Sigmoid colon (tissue), 4 donors: ENCODE results near the gene SCN1B.

ENCODE experiments used
- CTCF ChIP-seq, 4 experiments: fragments of 450-650 bp in 3 of 4; fragments of 200-600 bp in 1 of 4; IDR thresholded peaks; one replicate each; pipeline ENCODE4 v1.5.1; 2016 to 2019; ENCODE audit warnings: antibody characterized with exemption in 4 of 4, mild to moderate bottlenecking in 3 of 4, moderate library complexity in 2 of 4
- EP300 ChIP-seq, 4 donors: sonication (generic); formaldehyde crosslinking; IDR thresholded peaks; one replicate each; pipeline ENCODE4 v1.6.1; 2017; ENCODE audit warnings: antibody characterized with exemption in 4 of 4

DNA sequence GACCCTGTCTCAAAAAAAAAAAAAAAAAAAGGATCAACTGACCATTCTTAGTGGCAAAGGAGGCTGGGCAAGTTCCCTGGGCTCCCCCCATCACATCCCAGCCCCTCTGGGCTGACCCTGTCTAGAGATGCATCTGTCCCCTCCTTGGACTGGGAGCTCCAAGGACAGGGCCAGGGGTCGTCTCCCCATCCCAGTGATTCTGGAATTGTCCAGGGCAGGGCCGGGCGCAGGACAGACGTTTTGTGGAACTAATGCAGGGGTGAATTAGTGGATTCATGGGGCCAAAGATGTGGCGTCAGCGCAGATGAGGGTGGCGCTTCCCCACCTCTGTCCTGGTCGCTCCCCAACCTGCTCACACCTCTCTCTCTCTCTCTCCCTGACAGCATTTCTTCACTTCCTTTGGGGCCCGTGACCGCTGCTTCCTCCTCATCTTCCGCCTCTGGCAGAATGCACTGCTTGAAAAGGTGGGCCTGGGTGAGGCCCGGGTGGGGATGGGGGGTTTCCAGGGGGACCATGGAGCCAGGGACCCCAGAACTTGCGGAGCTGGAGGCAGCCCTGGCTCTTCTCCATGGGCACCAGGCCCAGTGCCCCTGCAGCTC is 19.1 kb upstream of the SCN1B start:
- TF ChIP-seq EP300 (IDR thresholded peaks at IDR 0.05) (no peak), CTCF (IDR thresholded peaks at IDR 0.05) (no peak)
